Bronchial epithelial cell (primary cell): ENCODE results near the gene KLHL26. TPM values are rescaled to one million over a fixed set of nuclear protein-coding genes. Genes with fewer than 3 reads are reported as not detected.

Source experiments
- DNase-seq: peaks from one replicate; pipeline ENCODE4 v3.0.0-alpha.2; 2010; ENCODE audit warnings: low read depth
- FAIRE-seq: peaks from 2 replicates; lab custom pipeline; 2011; peaks lifted over from hg19 to GRCh38; lab: Jason Lieb, UNC
- H3K27me3 ChIP-seq: 2 replicates; pipeline ENCODE4 v1.5.1; 2011; ENCODE audit warnings: low read length; ENCODE audit not compliant: control insufficient read depth, insufficient read depth
- H3K36me3 ChIP-seq: 2 replicates; pipeline ENCODE4 v1.5.1; 2011; ENCODE audit warnings: low read length; ENCODE audit not compliant: control insufficient read depth, insufficient read depth
- H3K4me3 ChIP-seq: 2 replicates; pipeline ENCODE4 v1.5.1; 2011; ENCODE audit warnings: mild to moderate bottlenecking, low read depth, low read length, control low read depth
- CTCF ChIP-seq: IDR thresholded peaks from 2 replicates; pipeline ENCODE4 v1.5.1; 2011; ENCODE audit warnings: mild to moderate bottlenecking, moderate library complexity, low read length, control low read depth, inconsistent platforms; ENCODE audit not compliant: insufficient read depth, severe bottlenecking
- total RNA-seq: library from RNA; depleted of rRNA; stranded (reverse); fragments of >200 nt; gene quantifications from 2 replicates; pipeline ENCODE4 v1.2.1, GENCODE V29; 2014

The KLHL26 gene
- total RNA-seq, 1 donor from 2014 or later, result 3.2 TPM

DNA sequence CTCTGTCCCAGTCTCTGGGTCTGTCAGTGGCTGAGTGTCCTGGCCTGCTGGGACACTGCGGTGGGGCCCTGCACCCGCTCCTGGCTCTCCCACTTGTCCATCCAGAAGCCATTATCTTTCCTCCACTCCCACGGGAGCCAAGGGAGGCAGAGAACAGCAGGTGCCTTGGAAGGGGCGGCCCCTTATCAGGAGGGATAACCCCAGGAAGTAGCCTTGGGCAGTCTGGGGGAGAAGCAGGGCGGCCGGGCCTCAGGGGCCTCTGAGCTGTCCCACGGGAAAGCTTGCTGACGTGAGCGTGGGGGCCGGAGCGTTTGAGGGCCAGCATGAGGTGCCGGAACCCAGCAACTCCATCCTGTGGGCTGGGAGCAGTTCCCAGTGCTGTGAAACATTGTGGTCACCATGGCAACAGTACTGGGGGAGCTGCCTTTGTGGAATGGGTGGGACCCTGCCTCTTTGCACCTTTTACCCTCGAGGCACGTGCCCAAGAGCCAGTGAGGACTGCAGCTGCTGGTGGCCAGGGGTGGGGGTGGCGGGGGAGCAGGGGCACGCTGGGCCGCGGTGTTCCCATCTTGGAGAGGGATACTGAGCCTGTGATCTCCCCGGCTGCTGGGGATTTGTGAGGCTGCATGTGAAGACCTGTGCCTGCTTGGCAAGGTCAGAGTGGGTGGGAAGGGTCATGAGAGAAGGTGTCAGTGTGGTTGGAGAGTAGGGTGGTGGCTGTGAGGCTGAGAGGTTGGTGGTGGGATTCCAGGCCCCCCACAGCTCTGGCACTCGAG is 20.9 kb downstream of the KLHL26 start:
- FAIRE-seq, result no peak
- no peak overlapping the region for H3K4me3 ChIP-seq
- no peak for TF ChIP-seq CTCF
- H3K36me3 ChIP-seq, result no peaks in the 10 kb centered on the region
- peaks cover 8% of the 10 kb centered on the region for H3K27me3 ChIP-seq
- no peak for DNase-seq

DNA sequence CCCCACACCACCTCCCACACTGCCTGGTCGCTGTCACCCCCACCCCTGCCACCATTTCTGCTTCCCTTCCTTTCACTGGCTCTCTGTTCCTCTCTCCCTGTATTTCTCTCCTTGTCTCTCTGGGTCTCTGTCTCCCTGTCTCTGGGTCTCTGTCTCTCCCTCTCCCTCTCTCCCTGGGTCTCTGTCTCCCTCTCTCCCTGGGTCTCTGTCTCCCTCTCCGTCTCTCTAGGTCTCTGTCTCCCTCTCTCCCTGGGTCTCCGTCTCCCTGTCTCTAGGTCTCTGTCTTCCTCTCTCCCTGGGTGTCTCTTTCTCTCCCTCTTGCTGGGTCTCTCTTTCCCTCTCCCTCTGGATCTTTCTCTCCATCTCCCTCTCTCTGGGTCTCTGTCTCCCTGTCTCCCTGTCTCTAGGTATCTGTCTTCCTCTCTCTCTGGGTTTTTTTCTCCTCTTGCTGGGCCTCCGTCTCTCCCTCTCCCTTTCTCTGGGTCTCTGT is 21.6 kb downstream of the KLHL26 start:
- TF ChIP-seq CTCF, result no peak

DNA sequence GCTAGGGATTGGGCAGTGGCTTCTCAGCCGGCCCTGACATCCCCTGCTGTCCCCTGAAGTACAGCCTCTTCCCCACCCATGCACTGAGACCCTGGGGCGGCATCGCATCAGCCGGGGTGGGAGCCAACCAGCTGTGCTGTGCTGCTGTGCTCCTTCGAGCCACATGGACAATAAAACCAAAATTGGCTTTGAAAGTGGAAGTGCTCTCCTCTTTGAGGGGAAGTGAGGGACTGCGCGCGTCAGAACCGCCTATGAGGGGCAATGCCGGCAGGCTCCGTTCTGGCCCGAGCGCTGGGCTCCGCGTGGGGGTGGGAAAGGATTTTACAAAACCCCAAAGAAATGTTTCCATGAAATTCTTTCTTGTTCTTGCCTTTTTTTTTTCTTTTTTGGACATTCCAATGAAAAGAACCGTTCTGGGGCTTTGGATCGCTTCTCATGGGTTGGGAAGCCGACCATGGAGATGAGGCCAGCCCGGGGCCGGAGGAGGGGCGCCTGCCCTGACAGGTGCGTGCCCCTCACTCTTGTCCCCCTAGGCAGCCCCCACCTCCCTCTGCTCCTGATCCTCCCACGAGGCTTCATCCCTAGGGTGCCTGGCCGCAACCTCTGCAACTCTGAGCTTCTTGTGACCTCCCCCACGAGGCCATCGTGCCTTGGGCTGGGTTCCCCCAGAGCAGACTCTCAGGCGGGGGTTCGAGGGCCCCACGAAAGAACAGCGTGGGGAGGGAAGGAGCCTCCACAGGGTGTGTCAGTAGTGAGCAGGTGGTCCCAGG is 22.6 kb downstream of the KLHL26 start:
- no peaks in the 10 kb centered on the region for H3K36me3 ChIP-seq
- TF ChIP-seq CTCF, result no peak
- DNase-seq, result no peak
- peaks cover 8% of the 10 kb centered on the region for H3K27me3 ChIP-seq
- no peak for FAIRE-seq
- no peak overlapping the region for H3K4me3 ChIP-seq

More for the DNA sequence above, 21.6 kb downstream of the KLHL26 start:
- Histone ChIP-seq H3K27me3 (peaks cover 8% of the 10 kb centered on the region), H3K36me3 (no peaks in the 10 kb centered on the region), H3K4me3 (no peak overlapping the region)
- DNase-seq, result no peak
- no peak for FAIRE-seq

- peaks cover 8% of the 10 kb centered on the region for H3K27me3 ChIP-seq
- no peak for DNase-seq
- TF ChIP-seq CTCF, result no peak
- H3K36me3 ChIP-seq, result peaks cover under 1% of the 10 kb centered on the region
- FAIRE-seq, result no peak
- H3K4me3 ChIP-seq, result no peak overlapping the region
These were observed 23.5 kb downstream of the KLHL26 start for GRCh38 chr19:18660051-18660910.

DNA sequence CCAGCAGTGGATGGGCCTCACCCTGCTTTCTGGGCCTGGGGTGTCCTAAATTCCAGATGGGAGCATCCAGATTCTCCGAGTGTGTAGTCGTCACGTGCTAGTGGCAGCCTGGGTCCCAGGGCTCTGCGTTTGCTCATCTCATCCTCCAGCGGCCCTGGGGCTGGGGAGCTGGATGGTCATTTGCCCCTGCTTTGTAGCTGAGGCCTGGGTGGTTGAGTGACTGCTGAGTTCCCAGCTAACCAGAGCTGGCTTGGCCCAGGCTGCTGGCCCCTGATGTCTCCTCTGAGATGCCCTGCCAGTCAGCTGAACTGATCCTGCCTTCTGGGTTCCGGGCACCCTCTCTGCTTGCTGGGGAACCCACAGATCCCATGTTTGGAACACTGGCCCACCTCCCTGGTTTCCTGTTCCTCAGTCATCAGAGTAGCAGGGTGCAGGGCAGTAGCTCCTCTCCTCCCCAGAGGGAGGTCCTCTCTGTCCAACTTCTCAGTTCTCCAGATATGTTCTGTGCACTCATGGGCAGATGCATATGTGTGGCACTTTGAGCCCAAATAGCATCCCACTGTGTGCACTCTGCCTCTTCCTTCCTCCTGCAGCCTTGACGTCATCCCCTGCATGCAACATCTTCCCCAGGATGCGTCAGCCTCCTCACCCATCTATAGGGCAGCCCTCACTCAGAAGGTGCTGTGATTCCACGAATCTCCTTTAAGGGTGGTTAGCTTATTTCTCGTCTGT is 24.3 kb downstream of the KLHL26 start:
- H3K4me3 ChIP-seq, result no peak overlapping the region

More for the DNA sequence above, 24.3 kb downstream of the KLHL26 start:
- DNase-seq, result no peak
- no peak for TF ChIP-seq CTCF
- Histone ChIP-seq H3K27me3 (peaks cover 8% of the 10 kb centered on the region), H3K36me3 (peaks cover 2% of the 10 kb centered on the region)
- FAIRE-seq, result peak; percentile 18
